MV-4-11 (cell line): Measurements from ENCODE around the gene TOP3B.

Source experiments
- DNase-seq: peaks from one replicate; lab custom pipeline; 2025; lab: John Stamatoyannopoulos, UW

Gene TOP3B

DNA sequence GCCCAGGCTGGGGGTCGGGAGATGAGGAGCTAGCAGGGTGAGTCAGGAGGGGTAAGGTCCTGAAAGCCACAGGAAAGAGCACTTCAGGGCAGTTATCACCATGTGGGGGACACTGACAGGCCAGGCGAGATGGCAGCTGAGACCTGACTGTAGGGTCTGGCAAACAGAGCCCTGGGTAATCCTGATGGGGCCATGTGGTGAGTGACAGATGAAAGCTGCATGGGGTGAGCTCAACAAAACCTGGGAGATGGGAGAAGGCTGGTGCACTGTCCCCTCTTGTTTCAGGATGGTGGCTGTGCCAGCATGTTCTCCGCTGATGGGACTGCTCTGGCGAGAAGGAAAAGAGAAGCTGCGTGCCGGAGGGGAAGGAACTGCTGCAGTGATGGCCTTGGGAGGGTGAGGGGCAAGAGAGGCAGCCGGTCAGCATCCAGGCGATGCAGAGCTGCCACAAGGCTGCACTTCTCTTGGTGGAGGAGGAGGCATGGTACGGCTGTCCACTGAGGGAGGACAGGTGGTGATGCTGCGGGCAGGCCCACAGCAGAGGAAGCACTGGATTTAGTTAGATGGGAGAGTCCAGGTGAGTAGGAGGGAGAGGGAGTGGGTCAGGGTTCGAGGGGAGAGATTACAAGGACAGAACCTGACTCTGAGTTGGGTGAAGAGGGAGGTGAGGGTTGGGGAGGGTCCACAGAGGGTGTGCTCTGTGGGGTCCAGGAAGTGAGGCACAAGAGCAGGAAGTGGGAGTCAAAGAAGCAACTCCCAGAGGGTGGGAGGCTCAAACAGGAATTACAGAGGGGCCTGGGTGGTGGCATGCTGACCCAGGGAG lies 3.8 kb downstream of the TOP3B start:
- DNase-seq = no peak

- DNase-seq = no peak
Measured at GRCh38 chr22:21977814-21978213, 4.8 kb downstream of the TOP3B start.

DNA sequence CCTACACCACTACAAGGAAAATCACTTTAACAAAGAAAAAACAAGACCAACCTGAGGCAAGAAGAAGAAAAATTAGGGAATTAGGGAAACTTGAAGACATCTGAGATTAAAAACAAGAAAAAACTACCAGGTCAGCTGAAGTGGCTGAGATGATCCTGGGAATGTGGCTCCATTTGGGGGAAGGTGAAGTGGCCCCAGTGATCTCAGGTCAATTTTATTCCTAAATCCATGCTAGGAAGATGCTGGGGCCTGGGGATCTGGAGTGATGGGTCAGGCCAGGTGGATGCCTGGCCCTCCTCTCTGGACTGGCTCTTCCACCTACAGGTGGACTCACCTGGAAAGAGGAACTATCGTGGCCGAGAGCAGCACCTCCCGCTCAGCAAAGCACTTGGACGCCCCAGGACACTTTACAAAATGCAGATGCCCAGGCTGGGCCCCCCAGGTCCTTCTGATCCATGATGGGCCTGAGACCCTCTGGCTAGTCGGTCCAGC lies 6.7 kb downstream of the TOP3B start:
- DNase-seq = no peak

GRCh38 chr22:21975273-21975672 lies 7.3 kb downstream of the TOP3B start:
- DNase-seq = no peak

GRCh38 chr22:21974058-21974649 lies 8.4 kb downstream of the TOP3B start:
- DNase-seq = no peak

GRCh38 chr22:21972806-21973205 lies 9.8 kb downstream of the TOP3B start:
- no peak for DNase-seq

DNA sequence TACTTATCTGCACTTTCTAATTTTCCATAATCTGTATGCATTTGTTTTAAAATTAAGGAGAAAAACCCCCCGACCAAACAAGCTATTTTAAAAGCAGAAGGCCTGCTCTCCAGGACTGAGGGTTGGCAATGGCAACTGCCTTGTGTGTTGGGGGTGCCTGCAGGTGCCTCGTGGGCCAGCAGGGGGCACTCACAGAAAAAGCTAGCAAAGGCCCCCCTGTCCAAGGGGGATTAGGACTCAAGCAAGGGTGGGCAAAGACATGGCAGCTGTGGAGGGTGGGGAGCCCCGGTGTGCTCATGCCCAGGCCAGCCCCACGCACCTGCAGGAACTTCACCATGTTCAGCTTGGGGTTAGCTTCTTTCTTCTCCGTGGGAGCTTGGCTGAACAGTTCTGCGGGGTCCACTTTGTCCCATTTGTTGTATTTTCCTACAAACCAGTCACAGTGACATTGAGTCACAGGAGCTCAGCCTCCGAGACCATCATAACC lies 10.3 kb downstream of the TOP3B start:
- peak; percentile 14 for DNase-seq

DNA sequence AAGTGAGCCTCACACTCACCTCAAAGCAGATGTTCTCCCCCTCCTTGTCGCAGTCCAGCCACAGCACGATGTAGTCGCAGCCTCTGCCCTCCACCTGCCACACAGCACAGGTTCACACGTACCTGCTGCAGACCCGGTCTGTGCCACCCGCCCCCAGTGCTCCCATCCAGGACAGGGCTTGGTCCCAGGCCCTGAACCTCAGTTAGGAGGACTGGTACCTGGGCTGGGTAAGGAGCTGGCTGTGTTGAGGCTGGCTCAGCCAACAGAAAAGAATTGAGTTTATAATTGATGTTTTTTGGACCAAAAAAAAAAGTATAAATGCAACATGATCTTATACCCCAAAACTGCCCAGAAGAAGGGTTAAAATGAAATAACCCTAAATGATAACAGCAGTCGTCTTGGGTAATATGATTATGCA lies 10.7 kb downstream of the TOP3B start:
- DNase-seq = no peak

- DNase-seq = no peak
Measured at GRCh38 chr22:21970800-21971617, 11.6 kb downstream of the TOP3B start.

- DNase-seq = no peak
Measured at GRCh38 chr22:21970037-21970799, 12.4 kb downstream of the TOP3B start.

DNA sequence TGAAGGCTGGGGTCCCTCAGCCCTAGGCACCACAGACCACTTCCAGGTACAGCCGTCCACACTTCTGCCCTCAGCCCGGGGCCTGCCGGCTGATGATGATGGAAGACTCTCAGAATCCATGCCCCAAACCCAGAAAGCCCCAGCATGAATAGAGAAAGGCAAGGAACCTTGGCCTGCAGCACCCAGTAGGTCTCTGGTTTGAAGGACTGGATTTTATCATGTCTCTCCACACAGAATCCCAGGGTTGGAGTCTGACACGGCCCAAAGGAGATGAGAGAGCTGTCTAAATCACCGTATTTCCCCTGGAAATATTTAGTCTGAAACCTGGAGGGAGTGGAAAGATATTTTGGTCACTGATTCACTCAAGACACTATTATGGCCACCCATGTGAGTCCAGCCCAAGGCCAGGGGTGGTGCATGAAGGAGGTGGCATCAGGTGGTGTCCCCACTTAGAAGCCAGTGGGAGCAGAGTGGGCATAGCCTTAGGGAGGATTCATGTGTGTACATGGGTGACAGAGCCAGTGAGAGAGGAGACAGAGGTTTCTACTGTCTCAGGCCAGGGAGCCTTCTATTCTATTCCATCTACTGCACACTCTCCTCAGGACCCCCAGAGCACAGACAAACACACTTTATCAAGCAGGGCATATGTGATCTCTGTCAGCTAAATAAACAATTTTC lies 14.0 kb downstream of the TOP3B start:
- DNase-seq = no peak

DNA sequence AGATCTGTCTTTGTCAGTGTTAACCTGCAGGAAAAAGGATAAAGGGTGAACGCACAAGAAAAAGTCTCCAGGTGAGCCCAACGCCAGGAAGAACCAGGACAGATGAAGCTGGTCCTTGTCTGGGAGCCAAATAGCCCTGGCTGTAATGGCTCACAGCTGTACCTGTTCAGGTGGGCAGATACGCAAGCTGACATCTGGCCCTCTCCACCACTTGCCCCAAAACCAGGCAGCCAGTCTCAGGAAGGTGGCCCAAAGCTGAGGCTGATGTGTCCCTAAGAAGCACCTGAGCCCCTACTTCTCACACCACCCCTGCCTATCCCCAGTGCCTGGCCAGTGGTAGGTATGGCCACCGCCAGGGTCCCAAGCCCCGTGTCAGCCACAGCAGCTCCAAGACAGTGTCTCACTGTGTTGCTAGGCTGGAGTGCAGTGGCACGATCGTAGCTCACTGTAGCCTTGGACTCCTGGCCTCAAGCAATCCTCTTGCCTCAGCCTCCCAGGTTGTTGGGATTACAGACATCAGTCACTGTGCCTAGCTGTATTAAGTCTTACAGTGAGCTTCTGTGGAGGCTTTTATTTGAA lies 14.8 kb downstream of the TOP3B start:
- no peak for DNase-seq

DNA sequence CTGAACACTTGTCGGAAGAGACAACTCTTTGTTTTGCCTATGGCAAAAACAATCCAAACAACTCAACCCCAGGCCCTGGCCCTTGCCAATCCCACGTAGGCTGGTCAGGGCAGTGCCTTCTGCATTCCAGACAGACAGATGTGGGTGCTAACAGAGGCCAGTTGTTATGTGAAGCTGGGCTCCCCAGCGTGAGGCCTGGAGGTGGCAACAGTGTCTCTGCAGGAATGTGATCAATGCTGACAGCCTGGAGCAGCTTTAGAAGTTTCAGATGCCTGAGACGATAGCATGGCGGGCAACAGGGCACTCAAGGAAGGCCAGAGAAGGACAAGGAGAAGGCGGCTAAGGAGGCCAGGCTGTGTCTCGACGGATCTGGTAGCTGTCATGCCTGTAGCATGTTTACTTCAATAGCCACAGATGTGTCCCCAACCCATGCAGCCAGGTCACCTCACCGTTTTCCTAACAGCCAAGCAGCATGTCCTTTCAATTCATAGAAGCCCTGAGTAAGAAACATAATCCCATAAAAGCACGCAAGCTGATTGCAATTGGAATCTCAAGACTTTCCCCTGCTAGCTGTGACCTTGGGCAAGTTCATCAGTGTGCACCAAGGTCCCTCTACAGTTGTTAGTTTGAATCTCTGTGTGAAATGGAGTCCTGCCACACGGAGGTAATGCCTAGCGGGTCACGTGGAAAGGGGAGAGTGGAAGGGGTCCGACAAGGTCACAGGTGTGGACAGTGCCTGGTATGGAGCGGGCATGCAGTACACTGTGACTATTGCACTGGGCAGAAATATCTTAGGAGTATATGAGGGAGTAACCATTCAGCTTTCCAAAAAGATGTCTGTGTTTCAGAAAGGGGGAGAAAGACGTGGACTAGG lies 15.7 kb downstream of the TOP3B start:
- no peak for DNase-seq

GRCh38 chr22:21965762-21966288 lies 16.8 kb downstream of the TOP3B start:
- no peak for DNase-seq

DNA sequence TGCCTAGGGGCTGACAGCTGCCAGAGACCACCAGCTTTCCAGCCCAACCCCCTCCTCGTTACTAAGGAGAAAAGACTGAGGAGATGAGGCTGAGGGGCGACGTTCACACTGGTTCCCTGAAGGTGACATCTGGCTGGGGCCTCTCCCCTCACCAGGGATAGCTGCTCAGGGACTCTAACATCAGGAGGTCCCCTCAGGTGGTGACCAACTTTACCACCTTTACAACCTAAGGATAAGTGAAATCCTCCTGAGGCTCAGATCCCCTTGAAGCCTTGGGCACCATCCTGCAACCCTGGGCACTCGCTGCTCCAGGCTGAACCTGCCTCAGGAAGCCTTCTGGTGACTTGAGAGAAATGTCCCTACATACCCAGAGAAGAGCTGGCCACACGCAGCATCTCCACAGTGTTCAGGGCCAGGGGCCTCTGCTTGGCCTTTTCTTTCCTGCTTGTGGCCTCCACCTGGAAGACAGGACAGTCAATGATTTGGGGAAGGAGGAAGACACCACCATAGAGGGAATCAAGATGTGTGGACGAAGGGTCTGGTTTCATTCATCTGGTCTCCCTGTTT lies 17.6 kb downstream of the TOP3B start:
- DNase-seq = no peak

- DNase-seq = no peak
Measured at GRCh38 chr22:21964234-21964633, 18.4 kb downstream of the TOP3B start.

DNA sequence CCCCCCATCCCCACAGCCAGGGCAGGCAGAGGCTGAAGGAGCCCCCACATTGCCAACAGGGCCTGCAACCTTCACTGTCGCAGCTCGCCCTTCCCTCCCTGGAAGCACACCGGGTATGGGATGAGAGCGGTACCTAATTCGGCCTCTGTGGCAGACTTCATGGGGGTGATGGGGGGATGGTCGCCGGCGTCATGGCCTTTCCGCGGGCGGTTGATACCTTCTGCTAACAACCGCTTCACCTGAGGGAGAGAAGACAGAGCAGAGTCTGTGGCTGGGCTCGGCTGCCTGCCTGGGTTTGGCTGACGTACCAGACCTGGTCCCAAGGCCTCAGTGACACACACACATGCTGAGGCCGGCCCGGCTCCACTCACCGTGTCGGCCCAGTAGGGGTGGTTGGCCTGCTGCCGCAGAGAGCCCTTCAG lies 18.8 kb downstream of the TOP3B start:
- DNase-seq = no peak

- no peak for DNase-seq
Measured at GRCh38 chr22:21963286-21963685, 19.3 kb downstream of the TOP3B start.

- no peak for DNase-seq
Measured at GRCh38 chr22:21962655-21962949, 20.0 kb downstream of the TOP3B start.
